ENCODE data around the gene DCUN1D2.

GRCh38 chr13:113428871-113429607 is 61.5 kb downstream of the DCUN1D2 start:
- TF ChIP-seq, protein P1, sequence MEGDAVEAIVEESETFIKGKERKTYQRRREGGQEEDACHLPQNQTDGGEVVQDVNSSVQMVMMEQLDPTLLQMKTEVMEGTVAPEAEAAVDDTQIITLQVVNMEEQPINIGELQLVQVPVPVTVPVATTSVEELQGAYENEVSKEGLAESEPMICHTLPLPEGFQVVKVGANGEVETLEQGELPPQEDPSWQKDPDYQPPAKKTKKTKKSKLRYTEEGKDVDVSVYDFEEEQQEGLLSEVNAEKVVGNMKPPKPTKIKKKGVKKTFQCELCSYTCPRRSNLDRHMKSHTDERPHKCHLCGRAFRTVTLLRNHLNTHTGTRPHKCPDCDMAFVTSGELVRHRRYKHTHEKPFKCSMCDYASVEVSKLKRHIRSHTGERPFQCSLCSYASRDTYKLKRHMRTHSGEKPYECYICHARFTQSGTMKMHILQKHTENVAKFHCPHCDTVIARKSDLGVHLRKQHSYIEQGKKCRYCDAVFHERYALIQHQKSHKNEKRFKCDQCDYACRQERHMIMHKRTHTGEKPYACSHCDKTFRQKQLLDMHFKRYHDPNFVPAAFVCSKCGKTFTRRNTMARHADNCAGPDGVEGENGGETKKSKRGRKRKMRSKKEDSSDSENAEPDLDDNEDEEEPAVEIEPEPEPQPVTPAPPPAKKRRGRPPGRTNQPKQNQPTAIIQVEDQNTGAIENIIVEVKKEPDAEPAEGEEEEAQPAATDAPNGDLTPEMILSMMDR (IDR thresholded peaks at IDR 0.05 in 4 of 5, conservative IDR thresholded peaks at IDR 0.05 in 1 of 5) = no peak
- TF ChIP-seq POLR2A (IDR thresholded peaks at IDR 0.05) = no peak
